Lung (tissue), 12 donors: ENCODE results near the gene SIL1. TPM values are rescaled to one million over a fixed set of nuclear protein-coding genes. Genes with fewer than 3 reads are reported as not detected.

Experiments
- ATAC-seq: fragments of 200-7000 bp; cut with Tn5 transposase; one replicate; pipeline ENCODE4 v1.9.1; 2020; ENCODE audit warnings: moderate number of reproducible peaks; ENCODE audit not compliant: insufficient read depth, low FRiP score
- DNase-seq, 3 donors: peaks; one replicate each; pipeline ENCODE4 v3.0.0-alpha.2; 2013 to 2017
- H3K27ac ChIP-seq, 2 donors: one replicate each; pipeline ENCODE4 v1.5.1; 2013; ENCODE audit warnings: mild to moderate bottlenecking in 2 of 2, moderate library complexity in 2 of 2, control low read depth in 1 of 2, inconsistent platforms in 1 of 2, low read depth in 1 of 2, low read length in 1 of 2
- H3K27me3 ChIP-seq, 3 donors: one replicate each; pipeline ENCODE4 v1.5.1; 2013; ENCODE audit warnings: low read length in 2 of 3; ENCODE audit not compliant: control insufficient read depth in 3 of 3, insufficient read depth in 3 of 3
- H3K36me3 ChIP-seq, 4 donors: one replicate each; pipeline ENCODE4 v1.5.1; 2013; ENCODE audit warnings: low read length in 4 of 4, mild to moderate bottlenecking in 1 of 4, moderate library complexity in 1 of 4; ENCODE audit not compliant: control insufficient read depth in 4 of 4, insufficient read depth in 4 of 4
- H3K4me1 ChIP-seq, 5 donors: one replicate each; pipeline ENCODE4 v1.5.1; 2013; ENCODE audit warnings: low read length in 5 of 5, mild to moderate bottlenecking in 2 of 5, moderate library complexity in 1 of 5; ENCODE audit not compliant: control insufficient read depth in 5 of 5, insufficient read depth in 5 of 5
- H3K4me3 ChIP-seq: one replicate; pipeline ENCODE4 v1.5.1; 2013; ENCODE audit warnings: mild to moderate bottlenecking, control low read depth, moderate library complexity
- H3K9ac ChIP-seq, 2 donors: one replicate each; pipeline ENCODE4 v1.5.1; 2013; ENCODE audit warnings: low read length in 2 of 2, control low read depth in 1 of 2; ENCODE audit not compliant: insufficient read depth in 1 of 2
- H3K9me3 ChIP-seq, 4 donors: one replicate each; pipeline ENCODE4 v1.5.1; 2013; ENCODE audit warnings: low read length in 3 of 4, mild to moderate bottlenecking in 1 of 4, moderate library complexity in 1 of 4; ENCODE audit not compliant: control insufficient read depth in 4 of 4, insufficient read depth in 3 of 4
- WGBS, 2 donors: extraction: QIAGEN DNeasy Blood & Tissue Kit; methylation state at CpG; one replicate each; pipeline ENCODE4 v1.1.7; 2013; 5-methylcytosine and 5-hydroxymethylcytosine counted together
- polyA plus RNA-seq, 2 donors: library from polyadenylated mRNA; stranded (reverse); fragments of 200-250 nt; gene quantifications; one replicate each; pipeline ENCODE4 v1.2.1, GENCODE V29; 2013
- total RNA-seq, 2 donors: library from RNA; depleted of rRNA in 1 of 2; stranded (reverse); fragments of >200 nt in 1 of 2; gene quantifications; one replicate each; pipeline ENCODE4 v1.2.1, GENCODE V29; 2014 to 2021
- TF ChIP-seq, protein P1 (sequence below): IDR thresholded peaks from 2 replicates; pipeline ENCODE4 v1.5.1; 2012; ENCODE audit warnings: mild to moderate bottlenecking; ENCODE audit errors: control extremely low read depth, extremely low read depth
- donor health status: control.
- donor health status: control.
- donor health status: Bipolar disorder and iron deficiency.
- donor health status: healthy.
- donor health status: DM: yes; HTN: yes; CAD: no.

The SIL1 gene
- total and polyA plus RNA-seq, 4 donors, result 38.5 to 109 (median 78.4) TPM

DNA sequence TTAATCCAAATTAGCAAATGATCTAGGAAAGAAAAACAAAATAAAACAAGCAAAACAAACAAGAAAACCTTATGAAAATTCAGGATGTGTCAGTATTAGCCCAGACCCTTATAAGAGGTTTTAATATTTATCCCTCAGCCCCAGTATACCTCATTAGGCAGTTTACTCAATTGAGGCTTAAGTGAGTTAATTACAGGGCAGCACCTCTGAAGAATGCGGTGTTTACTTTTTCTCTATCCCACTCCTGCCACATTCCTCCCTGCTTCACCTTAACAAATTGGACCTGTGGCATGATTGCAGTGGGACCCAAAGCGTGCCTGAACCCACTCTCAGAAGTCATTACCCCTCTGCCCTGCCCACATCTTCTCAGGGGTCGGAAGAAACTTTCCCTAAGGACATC is 67.1 kb downstream of the SIL1 start:
- H3K4me1 ChIP-seq, result peaks cover 11 to 32% (median 16%) of the 10 kb centered on the region in 5 donors
- no peak overlapping the region for H3K4me3 ChIP-seq
- no peaks in the 10 kb centered on the region for H3K9me3 ChIP-seq
- peaks cover 0 to 6% (median 1%) of the 10 kb centered on the region in 4 donors for H3K36me3 ChIP-seq
- 59 to 80% methylated on average over 3 of the region's 3 CpGs for WGBS, 2 donors
- DNase-seq (no peak), ATAC-seq (no peak)
- H3K27me3 ChIP-seq, result no peaks in the 10 kb centered on the region
- TF ChIP-seq, protein P1, sequence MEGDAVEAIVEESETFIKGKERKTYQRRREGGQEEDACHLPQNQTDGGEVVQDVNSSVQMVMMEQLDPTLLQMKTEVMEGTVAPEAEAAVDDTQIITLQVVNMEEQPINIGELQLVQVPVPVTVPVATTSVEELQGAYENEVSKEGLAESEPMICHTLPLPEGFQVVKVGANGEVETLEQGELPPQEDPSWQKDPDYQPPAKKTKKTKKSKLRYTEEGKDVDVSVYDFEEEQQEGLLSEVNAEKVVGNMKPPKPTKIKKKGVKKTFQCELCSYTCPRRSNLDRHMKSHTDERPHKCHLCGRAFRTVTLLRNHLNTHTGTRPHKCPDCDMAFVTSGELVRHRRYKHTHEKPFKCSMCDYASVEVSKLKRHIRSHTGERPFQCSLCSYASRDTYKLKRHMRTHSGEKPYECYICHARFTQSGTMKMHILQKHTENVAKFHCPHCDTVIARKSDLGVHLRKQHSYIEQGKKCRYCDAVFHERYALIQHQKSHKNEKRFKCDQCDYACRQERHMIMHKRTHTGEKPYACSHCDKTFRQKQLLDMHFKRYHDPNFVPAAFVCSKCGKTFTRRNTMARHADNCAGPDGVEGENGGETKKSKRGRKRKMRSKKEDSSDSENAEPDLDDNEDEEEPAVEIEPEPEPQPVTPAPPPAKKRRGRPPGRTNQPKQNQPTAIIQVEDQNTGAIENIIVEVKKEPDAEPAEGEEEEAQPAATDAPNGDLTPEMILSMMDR, result no peak
- peak overlapping the region; percentile 44 to 80 for H3K27ac ChIP-seq
- peak overlapping the region in 1 of 2 donors; percentile 67 for H3K9ac ChIP-seq

DNA sequence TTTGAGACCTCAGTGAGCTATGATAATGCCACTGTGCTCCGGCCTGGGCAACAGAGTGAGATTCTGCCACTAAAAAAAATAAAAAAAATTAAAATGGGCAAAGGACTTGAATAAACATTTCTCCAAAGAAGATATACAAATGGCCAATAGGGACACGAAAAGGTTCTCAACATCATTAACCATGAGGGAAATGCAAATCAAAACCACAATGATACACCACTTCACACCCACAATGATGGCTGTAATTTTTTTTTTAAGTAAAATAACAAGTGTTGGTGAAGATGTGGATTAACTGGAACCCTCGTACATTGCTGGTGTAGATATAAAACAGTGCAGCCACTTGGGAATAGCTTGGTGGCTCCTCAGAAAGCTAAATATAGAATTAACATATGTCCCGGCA is 68.0 kb downstream of the SIL1 start:
- peaks cover 0 to 8% (median 3%) of the 10 kb centered on the region in 4 donors for H3K36me3 ChIP-seq
- H3K4me3 ChIP-seq, result no peak overlapping the region
- H3K4me1 ChIP-seq, result peaks cover 9 to 32% (median 16%) of the 10 kb centered on the region in 5 donors
- WGBS, 2 donors, result 82 to 91% methylated on average over 4 of the region's 4 CpGs
- H3K9me3 ChIP-seq, result no peaks in the 10 kb centered on the region
- no peak for DNase-seq
- H3K27ac ChIP-seq, result no peak overlapping the region
- no peaks in the 10 kb centered on the region for H3K27me3 ChIP-seq
- TF ChIP-seq, protein P1, result no peak
- no peak overlapping the region for H3K9ac ChIP-seq
- no peak for ATAC-seq

GRCh38 chr5:139126711-139127111 is 71.5 kb downstream of the SIL1 start:
- Histone ChIP-seq H3K36me3 (peaks cover 2 to 19% (median 6%) of the 10 kb centered on the region in 4 donors), H3K4me3 (no peak overlapping the region), H3K4me1 (peaks cover 0 to 10% (median 6%) of the 10 kb centered on the region in 5 donors), H3K27ac (peak overlapping the region in 1 of 2 donors; percentile 47), H3K27me3 (no peaks in the 10 kb centered on the region), H3K9ac (no peak overlapping the region), H3K9me3 (no peaks in the 10 kb centered on the region)
- DNase-seq, result no peak
- 86 to 87% methylated on average over 3 of the region's 3 CpGs for WGBS, 2 donors
- TF ChIP-seq, protein P1, result no peak
- no peak for ATAC-seq

- H3K36me3 ChIP-seq, result peaks cover 2 to 21% (median 7%) of the 10 kb centered on the region in 4 donors
- WGBS, 2 donors, result 85 to 93% methylated on average over 1 of the region's 1 CpG
- H3K27ac ChIP-seq, result peak overlapping the region in 1 of 2 donors; percentile 47
- H3K27me3 ChIP-seq, result no peaks in the 10 kb centered on the region
- ATAC-seq, result no peak
- TF ChIP-seq, protein P1, result no peak
- no peak overlapping the region for H3K4me3 ChIP-seq
- H3K4me1 ChIP-seq, result peaks cover 0 to 3% (median 0%) of the 10 kb centered on the region in 5 donors
- H3K9me3 ChIP-seq, result no peaks in the 10 kb centered on the region
- DNase-seq, result no peak
- H3K9ac ChIP-seq, result no peak overlapping the region
Observed at GRCh38 chr5:139125991-139126390, 72.2 kb downstream of the SIL1 start.
